ENCODE data around the gene CDR2L.
"Not testable (repeated sequence)": the region's sequence is repeated elsewhere in the genome, so short reads cannot be mapped to it uniquely, and the experiment has no call there.

CDR2L gene

GRCh38 chr17:75011401-75012095 is 24.1 kb downstream of the CDR2L start:
- peak; percentile 64 for DNase-seq (ENCODE audit: low spot score)

GRCh38 chr17:75012096-75012345 is 24.6 kb downstream of the CDR2L start:
- DNase-seq (ENCODE audit: low spot score), result no peak

GRCh38 chr17:75012346-75013091 is 25.1 kb downstream of the CDR2L start, which contains the start of gene MRPL58:
Gene MRPL58, plus strand, starts transcription at chr17:75012670. Its CDS starts 17 bp downstream, at chr17:75012687.
- DNase-seq (ENCODE audit: low spot score), result peak; percentile 69

GRCh38 chr17:75013092-75013559 is 25.7 kb downstream of the CDR2L start:
- DNase-seq (ENCODE audit: low spot score), result peak; percentile 46

GRCh38 chr17:75019146-75019545 is 31.7 kb downstream of the CDR2L start:
- DNase-seq (ENCODE audit: low spot score), result peak; percentile 45

GRCh38 chr17:75019710-75020109 is 32.3 kb downstream of the CDR2L start:
- DNase-seq (ENCODE audit: low spot score), result peak; percentile 82

- peak; percentile 90 for DNase-seq (ENCODE audit: low spot score)
These were observed 33.1 kb downstream of the CDR2L start for GRCh38 chr17:75020331-75021110.

GRCh38 chr17:75024686-75025397 is 37.4 kb downstream of the CDR2L start:
- DNase-seq (ENCODE audit: low spot score), result no peak

- DNase-seq (ENCODE audit: low spot score), result not testable (repeated sequence)
These were observed 37.9 kb downstream of the CDR2L start for GRCh38 chr17:75025398-75025734.

GRCh38 chr17:75026650-75027049 is 39.2 kb downstream of the CDR2L start:
- DNase-seq (ENCODE audit: low spot score), result not testable (repeated sequence)

- DNase-seq (ENCODE audit: low spot score), result no peak
These were observed 42.7 kb downstream of the CDR2L start for GRCh38 chr17:75030161-75030560.

- DNase-seq (ENCODE audit: low spot score), result peak; percentile 97
These were observed 44.7 kb downstream of the CDR2L start for GRCh38 chr17:75031972-75032719.

- DNase-seq (ENCODE audit: low spot score), result no peak
These were observed 45.4 kb downstream of the CDR2L start for GRCh38 chr17:75032720-75033280.

GRCh38 chr17:75033346-75034235 is 46.2 kb downstream of the CDR2L start:
- peak; percentile 92 for DNase-seq (ENCODE audit: low spot score)

GRCh38 chr17:75034236-75034908 is 46.9 kb downstream of the CDR2L start:
- DNase-seq (ENCODE audit: low spot score), result peak; percentile 86

- peak; percentile 48 for DNase-seq (ENCODE audit: low spot score)
These were observed 49.3 kb downstream of the CDR2L start for GRCh38 chr17:75036643-75037268.

- DNase-seq (ENCODE audit: low spot score), result no peak
These were observed 51.8 kb downstream of the CDR2L start for GRCh38 chr17:75039238-75039637.

GRCh38 chr17:75041656-75042280 is 54.3 kb downstream of the CDR2L start:
- DNase-seq (ENCODE audit: low spot score), result no peak

All from pons (tissue), 1 donor.